Activated T-helper 1 cell treated with anti-CD3 and anti-CD28 coated beads, Interleukin-12 subunit alpha, Interleukin-12 subunit beta, Interleukin-2, Interleukin-4 antibody, amounts not matched to agents 30 ng/mL and 10 ng/mL and 1 ng/mL, durations not matched to agents 14 hours and 24 hours and 36 hours (primary cell): ENCODE results near the gene CROCC2. TPM values are rescaled to one million over a fixed set of nuclear protein-coding genes. Genes with fewer than 3 reads are reported as not detected.

Experiments
- DNase-seq: peaks from one replicate; pipeline ENCODE4 v3.0.0; 2021; ENCODE audit warnings: low spot score
- H3K27ac Mint-ChIP-seq: one replicate; pipeline ENCODE4 v1.8.0; 2021; ENCODE audit warnings: mild to moderate bottlenecking, mixed read lengths
- H3K27me3 Mint-ChIP-seq: one replicate; pipeline ENCODE4 v1.8.0; 2022; ENCODE audit warnings: mild to moderate bottlenecking, moderate library complexity, mixed read lengths; ENCODE audit not compliant: insufficient read depth
- H3K36me3 Mint-ChIP-seq: one replicate; pipeline ENCODE4 v1.8.0; 2021; ENCODE audit warnings: low read depth, mixed read lengths
- H3K4me1 Mint-ChIP-seq: one replicate; pipeline ENCODE4 v1.8.0; 2021; ENCODE audit warnings: low read depth, mixed read lengths
- H3K4me3 Mint-ChIP-seq: one replicate; pipeline ENCODE4 v1.8.0; 2021; ENCODE audit warnings: mild to moderate bottlenecking, moderate library complexity, mixed read lengths
- H3K9me3 Mint-ChIP-seq: one replicate; pipeline ENCODE4 v1.8.0; 2021; ENCODE audit warnings: mixed read lengths
- intact Hi-C: fragments of 100-400 bp; cut with micrococcal nuclease; formaldehyde crosslinking; loops from one replicate; pipeline ENCODE4 v1.15.1; 2024
- total RNA-seq: library from RNA; stranded (reverse); gene quantifications from 2 replicates; pipeline ENCODE4 v1.2.3, GENCODE V29; 2022

CROCC2 gene
- total RNA-seq, 1 donor from 2014 or later = not detected

- Mint-ChIP-seq H3K27me3 (peaks cover 4% of the 10 kb centered on the region), H3K4me1 (no peaks in the 10 kb centered on the region), H3K27ac (no peak overlapping the region), H3K36me3 (no peaks in the 10 kb centered on the region), H3K9me3 (no peaks in the 10 kb centered on the region), H3K4me3 (no peak overlapping the region)
- DNase-seq = no peak
- intact Hi-C loops = no loop called here
These were observed 56.3 kb downstream of the CROCC2 start for GRCh38 chr2:240962300-240963064.

DNA sequence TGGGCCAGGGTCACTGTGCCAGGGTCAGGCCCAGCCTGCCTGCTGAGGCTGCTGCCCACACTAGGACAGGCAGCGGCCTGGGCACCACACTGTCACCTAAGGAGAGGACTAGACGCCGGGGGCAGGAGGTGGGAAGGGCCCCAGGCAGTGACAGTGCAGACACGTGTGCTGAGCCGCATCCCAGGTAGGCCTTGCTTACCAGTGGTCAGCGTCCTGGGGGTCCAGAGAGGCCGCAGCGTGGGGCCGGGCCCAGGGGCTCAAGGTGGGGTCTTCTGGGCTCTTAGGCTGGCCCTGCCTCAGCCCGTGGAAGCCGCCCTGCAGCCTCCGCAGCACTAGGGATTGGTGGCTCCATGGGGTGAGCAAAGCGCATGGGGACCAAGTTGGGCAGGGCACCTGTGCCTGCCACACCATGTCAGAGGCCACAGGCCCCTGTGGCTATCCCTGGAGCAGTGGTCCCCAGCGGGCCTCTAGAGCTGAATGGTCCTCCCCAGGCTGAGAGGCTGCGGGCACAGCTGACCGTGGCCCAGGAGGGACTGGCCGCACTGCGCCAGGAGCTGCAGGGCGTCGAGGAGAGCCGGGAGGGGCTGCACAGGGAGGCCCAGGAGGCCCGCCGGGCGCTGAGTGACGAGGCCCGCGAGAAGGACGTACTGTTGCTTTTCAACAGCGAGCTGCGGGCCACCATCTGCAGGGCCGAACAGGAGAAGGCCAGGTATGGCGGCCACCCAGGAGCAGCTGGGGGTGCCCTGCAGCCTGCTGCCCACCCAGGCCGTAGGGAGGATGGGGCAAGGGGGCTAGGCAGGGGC lies 57.1 kb downstream of the CROCC2 start:
- peaks cover 4% of the 10 kb centered on the region for H3K27me3 Mint-ChIP-seq
- no peak overlapping the region for H3K4me3 Mint-ChIP-seq
- intact Hi-C loops = no loop called here
- H3K9me3 Mint-ChIP-seq = no peaks in the 10 kb centered on the region
- no peak overlapping the region for H3K27ac Mint-ChIP-seq
- no peaks in the 10 kb centered on the region for H3K36me3 Mint-ChIP-seq
- H3K4me1 Mint-ChIP-seq = no peaks in the 10 kb centered on the region
- DNase-seq = no peak

GRCh38 chr2:240963868-240964703 lies 58.0 kb downstream of the CROCC2 start:
- no peak for DNase-seq
- no peaks in the 10 kb centered on the region for H3K36me3 Mint-ChIP-seq
- H3K4me3 Mint-ChIP-seq = no peak overlapping the region
- H3K27me3 Mint-ChIP-seq = peaks cover 4% of the 10 kb centered on the region
- H3K4me1 Mint-ChIP-seq = no peaks in the 10 kb centered on the region
- intact Hi-C loops = no loop called here
- H3K9me3 Mint-ChIP-seq = no peaks in the 10 kb centered on the region
- no peak overlapping the region for H3K27ac Mint-ChIP-seq

GRCh38 chr2:240964704-240965295 lies 58.7 kb downstream of the CROCC2 start:
- H3K27me3 Mint-ChIP-seq = peaks cover 4% of the 10 kb centered on the region
- no peak overlapping the region for H3K4me3 Mint-ChIP-seq
- no peak overlapping the region for H3K27ac Mint-ChIP-seq
- intact Hi-C loops = no loop called here
- no peaks in the 10 kb centered on the region for H3K4me1 Mint-ChIP-seq
- no peak for DNase-seq
- H3K36me3 Mint-ChIP-seq = no peaks in the 10 kb centered on the region
- no peaks in the 10 kb centered on the region for H3K9me3 Mint-ChIP-seq

DNA sequence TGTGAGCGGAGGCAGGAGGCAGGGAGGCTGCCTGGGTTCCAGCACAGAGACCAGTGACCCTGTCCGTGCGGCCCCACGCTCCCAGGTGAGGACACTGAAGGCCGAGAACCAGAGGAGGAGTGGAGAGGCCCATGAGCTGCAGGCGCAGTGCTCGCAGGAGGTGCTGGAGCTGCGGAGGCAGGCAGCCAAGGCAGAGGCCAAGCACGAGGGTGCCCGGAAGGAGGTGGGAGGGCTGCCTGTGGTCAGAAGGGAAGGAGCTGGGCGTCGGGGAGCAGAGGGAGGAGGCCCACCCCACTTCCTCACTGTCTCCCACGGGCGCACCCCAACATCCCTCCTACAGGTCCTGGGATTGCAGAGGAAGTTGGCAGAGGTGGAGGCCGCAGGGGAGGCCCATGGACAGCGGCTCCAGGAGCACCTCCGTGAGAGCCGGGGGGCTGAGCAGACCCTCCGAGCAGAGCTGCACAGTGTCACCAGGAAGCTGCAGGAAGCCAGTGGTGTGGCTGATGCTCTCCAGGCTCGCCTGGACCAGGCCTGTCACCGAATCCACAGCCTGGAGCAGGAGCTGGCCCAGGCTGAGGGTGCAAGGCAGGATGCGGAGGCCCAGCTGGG lies 59.3 kb downstream of the CROCC2 start:
- H3K4me3 Mint-ChIP-seq = no peak overlapping the region
- intact Hi-C loops = no loop called here
- peaks cover 5% of the 10 kb centered on the region for H3K4me1 Mint-ChIP-seq
- H3K9me3 Mint-ChIP-seq = no peaks in the 10 kb centered on the region
- H3K27me3 Mint-ChIP-seq = no peaks in the 10 kb centered on the region
- no peak for DNase-seq
- no peaks in the 10 kb centered on the region for H3K36me3 Mint-ChIP-seq
- H3K27ac Mint-ChIP-seq = no peak overlapping the region

DNA sequence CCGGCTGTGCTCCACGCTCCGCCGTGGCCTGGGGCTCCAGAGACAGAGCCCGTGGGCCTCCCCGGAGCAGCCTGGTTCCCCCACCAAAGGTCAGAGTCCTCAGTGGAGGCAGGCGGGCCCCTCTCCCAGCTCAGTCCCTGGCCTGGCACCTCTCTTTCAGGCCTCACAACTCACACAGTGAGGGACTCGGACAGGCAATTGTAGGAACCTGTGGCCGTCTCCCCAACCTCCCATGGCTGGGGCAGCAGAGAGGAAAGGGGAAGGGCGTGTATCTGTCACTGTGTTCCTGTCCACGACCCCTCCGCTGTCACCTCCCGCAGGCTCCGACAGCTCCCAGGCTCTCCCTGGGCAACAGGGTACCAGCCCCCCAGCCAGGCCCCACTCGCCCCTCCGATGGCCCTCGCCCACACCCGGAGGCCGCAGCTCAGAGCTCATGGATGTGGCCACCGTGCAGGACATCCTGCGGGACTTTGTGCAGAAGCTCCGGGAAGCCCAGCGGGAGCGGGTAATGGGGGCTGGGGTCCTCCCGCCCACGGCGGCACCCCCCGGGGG lies 59.8 kb downstream of the CROCC2 start:
- H3K27ac Mint-ChIP-seq = no peak overlapping the region
- intact Hi-C loops = no loop called here
- peaks cover 5% of the 10 kb centered on the region for H3K4me1 Mint-ChIP-seq
- no peak overlapping the region for H3K4me3 Mint-ChIP-seq
- DNase-seq = no peak
- H3K36me3 Mint-ChIP-seq = no peaks in the 10 kb centered on the region
- H3K9me3 Mint-ChIP-seq = no peaks in the 10 kb centered on the region
- no peaks in the 10 kb centered on the region for H3K27me3 Mint-ChIP-seq

GRCh38 chr2:240966457-240966905 lies 60.3 kb downstream of the CROCC2 start:
- Mint-ChIP-seq H3K27ac (no peak overlapping the region), H3K27me3 (no peaks in the 10 kb centered on the region), H3K4me1 (peaks cover 5% of the 10 kb centered on the region), H3K36me3 (no peaks in the 10 kb centered on the region), H3K9me3 (no peaks in the 10 kb centered on the region), H3K4me3 (no peak overlapping the region)
- no peak for DNase-seq
- intact Hi-C loops = no loop called here

- intact Hi-C loops = no loop called here
- H3K4me1 Mint-ChIP-seq = peaks cover 11% of the 10 kb centered on the region
- no peak overlapping the region for H3K4me3 Mint-ChIP-seq
- DNase-seq = no peak
- no peaks in the 10 kb centered on the region for H3K27me3 Mint-ChIP-seq
- H3K36me3 Mint-ChIP-seq = no peaks in the 10 kb centered on the region
- H3K9me3 Mint-ChIP-seq = no peaks in the 10 kb centered on the region
- H3K27ac Mint-ChIP-seq = no peak overlapping the region
These were observed 61.0 kb downstream of the CROCC2 start for GRCh38 chr2:240966906-240967680.

GRCh38 chr2:240967681-240968621 lies 61.8 kb downstream of the CROCC2 start:
- no peak for DNase-seq
- no peaks in the 10 kb centered on the region for H3K36me3 Mint-ChIP-seq
- H3K9me3 Mint-ChIP-seq = no peaks in the 10 kb centered on the region
- H3K4me1 Mint-ChIP-seq = peaks cover 11% of the 10 kb centered on the region
- intact Hi-C loops = no loop called here
- no peak overlapping the region for H3K27ac Mint-ChIP-seq
- no peak overlapping the region for H3K4me3 Mint-ChIP-seq
- no peaks in the 10 kb centered on the region for H3K27me3 Mint-ChIP-seq

- Mint-ChIP-seq H3K9me3 (no peaks in the 10 kb centered on the region), H3K36me3 (no peaks in the 10 kb centered on the region), H3K4me1 (peaks cover 15% of the 10 kb centered on the region), H3K27me3 (no peaks in the 10 kb centered on the region), H3K27ac (no peak overlapping the region), H3K4me3 (no peak overlapping the region)
- DNase-seq = no peak
- intact Hi-C loops = no loop called here
These were observed 62.8 kb downstream of the CROCC2 start for GRCh38 chr2:240968731-240969624.
